WTC11 (cell line): ENCODE data around the gene CYCS. TPM values are rescaled to one million over a fixed set of nuclear protein-coding genes. Genes with fewer than 3 reads are reported as not detected.
"Not testable (repeated sequence)": the region's sequence is repeated elsewhere in the genome, so short reads cannot be mapped to it uniquely, and the experiment has no call there.

ENCODE experiments used
- ATAC-seq: fragments of 200-7000 bp; cut with Tn5 transposase; 2 replicates; pipeline ENCODE4 v1.10.0; 2021; ENCODE audit warnings: mild to moderate bottlenecking, moderate library complexity
- CTCF ChIA-PET: fragments of 300-600 bp; sonication (Branson Sonifier 250); formaldehyde crosslinking; loops from one replicate; lab custom pipeline; 2021; ENCODE audit warnings: antibody characterized with exemption; lab: Charles Lee
- POLR2A ChIA-PET: fragments of 350-600 bp; sonication (Branson Sonifier 250); formaldehyde crosslinking; loops from one replicate; lab custom pipeline; 2021; ENCODE audit warnings: antibody characterized with exemption; lab: Charles Lee
- DNase-seq: peaks from one replicate; pipeline ENCODE4 v3.0.0; 2021; ENCODE audit warnings: low spot score
- H3K27ac Mint-ChIP-seq: 2 replicates; pipeline ENCODE4 v1.8.0; 2021; ENCODE audit warnings: mixed read lengths
- H3K27me3 Mint-ChIP-seq: 2 replicates; pipeline ENCODE4 v1.8.0; 2021; ENCODE audit warnings: low read depth, mild to moderate bottlenecking, moderate library complexity, mixed read lengths
- H3K36me3 Mint-ChIP-seq: 2 replicates; pipeline ENCODE4 v1.8.0; 2021; ENCODE audit warnings: mixed read lengths
- H3K4me1 Mint-ChIP-seq: 2 replicates; pipeline ENCODE4 v1.8.0; 2022; ENCODE audit warnings: mixed read lengths
- H3K4me3 Mint-ChIP-seq: 2 replicates; pipeline ENCODE4 v1.8.0; 2021; ENCODE audit warnings: mild to moderate bottlenecking, moderate library complexity, mixed read lengths
- H3K9me3 Mint-ChIP-seq: 2 replicates; pipeline ENCODE4 v1.8.0; 2021; ENCODE audit warnings: mixed read lengths
- CBFB ChIP-seq: sonication (generic); formaldehyde crosslinking; IDR thresholded peaks from 2 replicates; pipeline ENCODE4 v1.8.1; 2022; ENCODE audit warnings: mild to moderate bottlenecking, low read depth, missing genetic modification reagents
- E2F5 ChIP-seq: sonication (generic); formaldehyde crosslinking; IDR thresholded peaks from 2 replicates; pipeline ENCODE4 v1.8.1; 2022; ENCODE audit warnings: mild to moderate bottlenecking, moderate library complexity, missing genetic modification reagents
- ERG ChIP-seq: fragments of 250-450 bp; sonication (Bioruptor Pico); IDR thresholded peaks from 2 replicates; pipeline ENCODE4 v1.8.0; 2021; ENCODE audit warnings: mild to moderate bottlenecking
- GABPB1 ChIP-seq: sonication (generic); formaldehyde crosslinking; IDR thresholded peaks from 2 replicates; pipeline ENCODE4 v1.8.1; 2023; ENCODE audit warnings: mild to moderate bottlenecking, missing genetic modification reagents
- KAT7 ChIP-seq: sonication (generic); formaldehyde crosslinking; IDR thresholded peaks from 2 replicates; pipeline ENCODE4 v1.8.1; 2023; ENCODE audit warnings: missing genetic modification reagents, mild to moderate bottlenecking, borderline replicate concordance
- NR2C2 ChIP-seq: sonication (generic); formaldehyde crosslinking; IDR thresholded peaks from 2 replicates; pipeline ENCODE4 v1.8.0; 2022; ENCODE audit warnings: mild to moderate bottlenecking, missing genetic modification reagents
- PRDM15 ChIP-seq: sonication (generic); formaldehyde crosslinking; IDR thresholded peaks from 2 replicates; pipeline ENCODE4 v1.8.0; 2022; ENCODE audit warnings: missing genetic modification reagents
- SMAD4 ChIP-seq: sonication (generic); formaldehyde crosslinking; IDR thresholded peaks from 2 replicates; pipeline ENCODE4 v1.8.0; 2022; ENCODE audit warnings: mild to moderate bottlenecking, missing genetic modification reagents
- STAT6 ChIP-seq: sonication (generic); formaldehyde crosslinking; conservative IDR thresholded peaks from 2 replicates; pipeline ENCODE4 v1.8.1; 2023; ENCODE audit warnings: mild to moderate bottlenecking, low read depth, missing genetic modification reagents, moderate library complexity
- ZBTB43 ChIP-seq: sonication (generic); formaldehyde crosslinking; IDR thresholded peaks from 2 replicates; pipeline ENCODE4 v1.8.1; 2023; ENCODE audit warnings: mild to moderate bottlenecking, missing genetic modification reagents
- ZNF425 ChIP-seq: fragments of 250-450 bp; sonication (Bioruptor Pico); conservative IDR thresholded peaks from 2 replicates; pipeline ENCODE4 v1.9.0; 2021; ENCODE audit warnings: mild to moderate bottlenecking
- ZNF512 ChIP-seq: sonication (generic); formaldehyde crosslinking; IDR thresholded peaks from 2 replicates; pipeline ENCODE4 v1.8.1; 2022; ENCODE audit warnings: missing genetic modification reagents, borderline replicate concordance
- total RNA-seq: library from RNA; stranded (reverse); gene quantifications from 3 replicates; pipeline ENCODE4 v1.2.3, GENCODE V29; 2021

CYCS gene
- total RNA-seq, 1 experiment from 2014 or later: 249 TPM

GRCh38 chr7:25116621-25117020, 8.4 kb downstream of the CYCS start (continued):
- TF ChIP-seq E2F5 (CRISPR knock-in tag) (no peak), GABPB1 (no peak), NR2C2 (CRISPR knock-in tag) (no peak), ZNF425 (no peak), ZNF512 (no peak), CBFB (CRISPR knock-in tag) (no peak)

- ATAC-seq, H3K27ac Mint-ChIP-seq, H3K4me3 Mint-ChIP-seq, H3K4me1 Mint-ChIP-seq, POLR2A ChIA-PET, DNase-seq, CTCF ChIA-PET, H3K27me3 Mint-ChIP-seq: not testable (repeated sequence)
- Mint-ChIP-seq H3K36me3 (peaks cover 20% of the 10 kb centered on the region), H3K9me3 (peaks cover 21% of the 10 kb centered on the region)
Observed at GRCh38 chr7:25110514-25110913, 14.5 kb downstream of the CYCS start.

- CTCF ChIA-PET: interaction anchor here (0.7 kb wide), 1 partner anchor 297 kb away, joined by 3 read pairs; no protein-coding TSS in a partner anchor
- no peak overlapping the region for H3K27ac Mint-ChIP-seq
- peaks cover 20% of the 10 kb centered on the region for H3K36me3 Mint-ChIP-seq
- peaks cover 21% of the 10 kb centered on the region for H3K9me3 Mint-ChIP-seq
- TF ChIP-seq ZNF512 (no peak), STAT6 (CRISPR knock-in tag) (no peak), SMAD4 (CRISPR knock-in tag) (no peak), PRDM15 (CRISPR knock-in tag) (no peak), ERG (CRISPR knock-in tag) (no peak), KAT7 (no peak), ZBTB43 (CRISPR knock-in tag) (no peak)
- DNase-seq (no peak), ATAC-seq (no peak)
- POLR2A ChIA-PET: no interaction called here
- no peak overlapping the region for H3K4me3 Mint-ChIP-seq
- no peaks in the 10 kb centered on the region for H3K4me1 Mint-ChIP-seq
- H3K27me3 Mint-ChIP-seq: no peaks in the 10 kb centered on the region
Observed at GRCh38 chr7:25109276-25109675, 15.8 kb downstream of the CYCS start.
